Psoas muscle (tissue), 8 donors: Measurements from ENCODE around the gene CLSTN2. TPM values are rescaled to one million over a fixed set of nuclear protein-coding genes. Genes with fewer than 3 reads are reported as not detected.

Experiments
- ATAC-seq, 4 donors: fragments of 200-7000 bp; cut with Tn5 transposase; one replicate each; pipeline ENCODE4 v1.9.1; 2020; ENCODE audit warnings: moderate library complexity in 3 of 4, mild to moderate bottlenecking in 2 of 4
- DNase-seq, 2 donors: peaks; one replicate each; pipeline ENCODE4 v3.0.0-alpha.2; 2020
- H3K27ac ChIP-seq: fragments of 200-600 bp; one replicate; pipeline ENCODE4 v1.8.0; 2022
- H3K27me3 ChIP-seq, 3 donors: fragments of 200-600 bp in 1 of 3; one replicate each; pipeline versions ENCODE4 v1.6.1 to v1.8.0; 2013 to 2022; ENCODE audit warnings: low read length in 2 of 3, mild to moderate bottlenecking in 2 of 3, moderate library complexity in 1 of 3; ENCODE audit not compliant: insufficient read depth in 3 of 3
- H3K36me3 ChIP-seq, 2 donors: fragments of 200-600 bp in 1 of 2; one replicate each; pipeline versions ENCODE4 v1.6.1 to v1.8.0; 2013 to 2022; ENCODE audit warnings: low read depth in 1 of 2, mild to moderate bottlenecking in 1 of 2, moderate library complexity in 1 of 2; ENCODE audit not compliant: insufficient read depth in 1 of 2
- H3K4me1 ChIP-seq: fragments of 200-600 bp; one replicate; pipeline ENCODE4 v1.8.0; 2022
- H3K4me3 ChIP-seq: fragments of 200-600 bp; one replicate; pipeline ENCODE4 v1.8.0; 2022; ENCODE audit warnings: mild to moderate bottlenecking
- H3K9me3 ChIP-seq: fragments of 200-600 bp; one replicate; pipeline ENCODE4 v1.8.0; 2022
- CTCF ChIP-seq: fragments of 200-600 bp; IDR thresholded peaks from one replicate; pipeline ENCODE4 v1.8.0; 2022; ENCODE audit warnings: antibody characterized with exemption
- WGBS, 3 donors: extraction: QIAGEN DNeasy Blood & Tissue Kit; methylation state at CpG; one replicate each; pipeline versions ENCODE4 v1.1.6 to v1.1.7; 2013; 5-methylcytosine and 5-hydroxymethylcytosine counted together
- intact Hi-C, 2 donors: fragments of 100-400 bp; cut with DNase I; formaldehyde crosslinking; loops; one replicate each; pipeline versions ENCODE4 v1.11.0 to v1.14.2; 2022
- polyA plus RNA-seq, 3 donors: library from polyadenylated mRNA; stranded (reverse); fragments of 200-250 nt; gene quantifications; one replicate each; pipeline ENCODE4 v1.2.3, GENCODE V29; 2013
- total RNA-seq, 4 donors: library from RNA; stranded (reverse); fragmentation: NEBNext Ultra II Directional in 2 of 4; extraction: Animal tissue kit (Norgen Biotek cat#: 25700) in 2 of 4; gene quantifications; one replicate each; pipeline versions ENCODE4 v1.2.1 to v1.2.4, GENCODE V29; 2021 to 2023
- donor health status: healthy with polysubstance abuse.
- donor health status: DM: no; HTN: no; CAD: no; lungs with moderate emphysema.
- donor health status: Bipolar disorder and iron deficiency.
- donor health status: healthy.
- donor health status: DM: yes; HTN: yes; CAD: no.
- donor health status: DM: no; HTN: no; CAD: no.
- donor health status: DM: no; HTN: no; CAD: no.
- donor health status: DM: yes; HTN: yes; CAD: no.

Gene CLSTN2
- total and polyA plus RNA-seq, 7 donors, result 0.24 to 5.0 (median 1.5) TPM

GRCh38 chr3:139945386-139945785 lies 10.4 kb downstream of the CLSTN2 start:
- no peaks in the 10 kb centered on the region for H3K27me3 ChIP-seq
- ATAC-seq (no peak), DNase-seq (no peak)
- WGBS, 3 donors, result 77 to 85% (median 82%) methylated on average over 4 of the region's 4 CpGs
- H3K4me1 ChIP-seq, result no peaks in the 10 kb centered on the region
- H3K9me3 ChIP-seq, result no peaks in the 10 kb centered on the region
- no peak overlapping the region for H3K27ac ChIP-seq
- no peak overlapping the region for H3K4me3 ChIP-seq
- TF ChIP-seq CTCF, result no peak
- intact Hi-C loops, result no loop called here
- no peaks in the 10 kb centered on the region for H3K36me3 ChIP-seq

GRCh38 chr3:139945942-139946341 lies 11.0 kb downstream of the CLSTN2 start:
- Histone ChIP-seq H3K27ac (no peak overlapping the region), H3K27me3 (no peaks in the 10 kb centered on the region), H3K36me3 (no peaks in the 10 kb centered on the region), H3K4me3 (no peak overlapping the region), H3K4me1 (no peaks in the 10 kb centered on the region), H3K9me3 (no peaks in the 10 kb centered on the region)
- no peak for TF ChIP-seq CTCF
- intact Hi-C loops, result no loop called here
- DNase-seq, result no peak
- ATAC-seq, result no peak

- DNase-seq (no peak), ATAC-seq (no peak)
- no peak for TF ChIP-seq CTCF
- Histone ChIP-seq H3K27ac (no peak overlapping the region), H3K36me3 (no peaks in the 10 kb centered on the region), H3K4me3 (no peak overlapping the region), H3K27me3 (no peaks in the 10 kb centered on the region), H3K9me3 (no peaks in the 10 kb centered on the region), H3K4me1 (no peaks in the 10 kb centered on the region)
- intact Hi-C loops, result no loop called here
These were observed 13.5 kb downstream of the CLSTN2 start for GRCh38 chr3:139948467-139948866.

- no peak overlapping the region for H3K27ac ChIP-seq
- no peak for TF ChIP-seq CTCF
- WGBS, 3 donors, result 82 to 88% (median 87%) methylated on average over 6 of the region's 6 CpGs
- intact Hi-C loops, result no loop called here
- H3K4me1 ChIP-seq, result no peaks in the 10 kb centered on the region
- H3K9me3 ChIP-seq, result no peaks in the 10 kb centered on the region
- H3K4me3 ChIP-seq, result no peak overlapping the region
- no peak for ATAC-seq
- DNase-seq, result no peak
- H3K27me3 ChIP-seq, result no peaks in the 10 kb centered on the region
- no peaks in the 10 kb centered on the region for H3K36me3 ChIP-seq
These were observed 13.9 kb downstream of the CLSTN2 start for GRCh38 chr3:139948898-139949297.

GRCh38 chr3:139953131-139953910 lies 18.3 kb downstream of the CLSTN2 start:
- Histone ChIP-seq H3K4me1 (no peaks in the 10 kb centered on the region), H3K4me3 (no peak overlapping the region), H3K27me3 (no peaks in the 10 kb centered on the region), H3K9me3 (no peaks in the 10 kb centered on the region), H3K27ac (no peak overlapping the region), H3K36me3 (no peaks in the 10 kb centered on the region)
- 54 to 83% (median 82%) methylated on average over 2 of the region's 2 CpGs for WGBS, 3 donors
- intact Hi-C loops, result no loop called here
- DNase-seq (no peak), ATAC-seq (no peak)
- no peak for TF ChIP-seq CTCF
